Nephron (organoid): Measurements from ENCODE around the gene ZNF337.
"Not testable (repeated sequence)": the region's sequence is repeated elsewhere in the genome, so short reads cannot be mapped to it uniquely, and the experiment has no call there.

Experiments used
- H3K27ac Mint-ChIP-seq, 3 experiments: 2 replicates each; pipeline ENCODE4 v1.8.0; 2020; ENCODE audit warnings: mixed read lengths in 3 of 3, mild to moderate bottlenecking in 2 of 3, moderate library complexity in 1 of 3
- H3K27me3 Mint-ChIP-seq: 2 replicates; pipeline ENCODE4 v1.8.0; 2021; ENCODE audit warnings: low read depth, mild to moderate bottlenecking, moderate library complexity, mixed read lengths
- H3K36me3 Mint-ChIP-seq: 2 replicates; pipeline ENCODE4 v1.8.0; 2020; ENCODE audit warnings: low read depth, mixed read lengths
- H3K4me1 Mint-ChIP-seq: 2 replicates; pipeline ENCODE4 v1.8.0; 2020; ENCODE audit warnings: mixed read lengths
- H3K4me3 Mint-ChIP-seq, 3 experiments: 2 replicates each; pipeline ENCODE4 v1.8.0; 2020; ENCODE audit warnings: mild to moderate bottlenecking in 3 of 3, mixed read lengths in 3 of 3, moderate library complexity in 2 of 3
- H3K9me3 Mint-ChIP-seq: 2 replicates; pipeline ENCODE4 v1.8.0; 2020; ENCODE audit warnings: mixed read lengths
- TF ChIP-seq, protein P1 (sequence below), 3 experiments: fragments of 200-600 bp; sonication (generic); IDR thresholded peaks; one replicate each; pipeline ENCODE4 v1.5.0; 2021; ENCODE audit warnings: antibody characterized with exemption in 3 of 3; ENCODE audit not compliant: unreplicated experiment in 3 of 3

ZNF337 gene

DNA sequence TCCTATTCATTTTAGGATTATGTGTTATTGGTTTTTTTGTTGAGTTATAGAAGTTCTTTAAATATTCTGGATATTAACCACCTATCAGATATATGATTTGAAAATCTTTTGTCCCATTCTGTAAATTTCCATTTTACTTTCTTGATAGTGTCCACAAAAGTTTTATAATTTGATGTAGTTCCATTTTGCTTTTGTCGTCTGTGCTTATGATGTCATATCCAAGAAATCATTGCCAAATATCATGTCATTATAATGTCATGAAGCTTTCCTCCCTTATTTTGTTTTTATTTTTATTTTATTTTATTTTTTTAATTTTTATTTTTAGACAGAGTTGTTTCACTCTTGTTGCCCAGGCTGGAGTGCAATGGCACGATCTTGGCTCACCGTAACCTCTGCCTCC is 51.8 kb downstream of the ZNF337 start:
- Mint-ChIP-seq H3K27ac (no peak overlapping the region), H3K36me3 (peaks cover 35% of the 10 kb centered on the region), H3K4me3 (no peak overlapping the region), H3K9me3 (peaks cover 10% of the 10 kb centered on the region), H3K27me3 (no peaks in the 10 kb centered on the region), H3K4me1 (no peaks in the 10 kb centered on the region)
- TF ChIP-seq, protein P1, sequence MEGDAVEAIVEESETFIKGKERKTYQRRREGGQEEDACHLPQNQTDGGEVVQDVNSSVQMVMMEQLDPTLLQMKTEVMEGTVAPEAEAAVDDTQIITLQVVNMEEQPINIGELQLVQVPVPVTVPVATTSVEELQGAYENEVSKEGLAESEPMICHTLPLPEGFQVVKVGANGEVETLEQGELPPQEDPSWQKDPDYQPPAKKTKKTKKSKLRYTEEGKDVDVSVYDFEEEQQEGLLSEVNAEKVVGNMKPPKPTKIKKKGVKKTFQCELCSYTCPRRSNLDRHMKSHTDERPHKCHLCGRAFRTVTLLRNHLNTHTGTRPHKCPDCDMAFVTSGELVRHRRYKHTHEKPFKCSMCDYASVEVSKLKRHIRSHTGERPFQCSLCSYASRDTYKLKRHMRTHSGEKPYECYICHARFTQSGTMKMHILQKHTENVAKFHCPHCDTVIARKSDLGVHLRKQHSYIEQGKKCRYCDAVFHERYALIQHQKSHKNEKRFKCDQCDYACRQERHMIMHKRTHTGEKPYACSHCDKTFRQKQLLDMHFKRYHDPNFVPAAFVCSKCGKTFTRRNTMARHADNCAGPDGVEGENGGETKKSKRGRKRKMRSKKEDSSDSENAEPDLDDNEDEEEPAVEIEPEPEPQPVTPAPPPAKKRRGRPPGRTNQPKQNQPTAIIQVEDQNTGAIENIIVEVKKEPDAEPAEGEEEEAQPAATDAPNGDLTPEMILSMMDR (IDR thresholded peaks at IDR 0.05; ENCODE audit: unreplicated experiment in 3 of 3): no peak

DNA sequence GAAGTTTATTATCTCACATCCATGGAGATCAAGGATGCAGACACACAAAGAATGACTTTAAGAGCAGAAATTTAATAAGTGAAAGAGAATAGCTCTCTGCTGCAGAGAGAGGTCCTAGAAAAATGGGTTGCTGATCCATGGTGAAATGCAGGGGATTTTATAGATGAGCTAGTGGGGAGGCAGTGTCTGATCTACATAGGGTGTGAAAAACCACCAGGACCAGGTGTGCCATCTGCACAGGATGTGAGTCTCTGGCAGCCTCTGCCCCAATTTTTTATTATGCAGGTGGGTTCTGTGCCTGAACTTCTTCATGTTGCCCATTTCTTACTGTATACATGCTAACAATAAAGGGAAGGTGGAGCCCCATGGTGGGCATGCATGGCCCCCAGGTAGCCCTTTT is 52.9 kb downstream of the ZNF337 start:
- Mint-ChIP-seq H3K9me3 (peaks cover 10% of the 10 kb centered on the region), H3K4me3 (no peak overlapping the region), H3K4me1 (no peaks in the 10 kb centered on the region), H3K36me3 (peaks cover 36% of the 10 kb centered on the region), H3K27me3 (no peaks in the 10 kb centered on the region), H3K27ac (no peak overlapping the region)
- TF ChIP-seq, protein P1 (IDR thresholded peaks at IDR 0.05; ENCODE audit: unreplicated experiment in 3 of 3): no peak

DNA sequence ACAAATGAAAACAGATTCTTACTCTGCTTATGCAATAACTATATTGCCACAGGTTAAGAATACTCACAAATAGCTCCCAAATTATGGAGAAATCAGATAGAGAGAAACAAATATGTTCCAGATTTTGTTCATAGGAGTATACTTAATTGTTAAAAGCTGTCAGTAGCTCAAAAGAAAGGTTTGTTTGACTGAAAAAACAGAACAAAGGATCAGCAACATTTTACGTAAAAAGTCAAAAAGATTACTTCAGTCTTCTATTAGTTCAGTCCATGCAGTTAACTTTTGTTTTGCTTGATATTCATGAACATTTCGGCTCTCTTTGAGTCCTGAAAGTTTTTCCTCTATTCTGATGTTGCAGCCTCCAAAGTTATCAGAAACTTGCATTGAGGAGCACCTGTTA is 59.4 kb downstream of the ZNF337 start:
- TF ChIP-seq, protein P1 (IDR thresholded peaks at IDR 0.05; ENCODE audit: unreplicated experiment in 3 of 3): no peak
- no peak overlapping the region for H3K4me3 Mint-ChIP-seq
- no peaks in the 10 kb centered on the region for H3K4me1 Mint-ChIP-seq
- H3K27ac Mint-ChIP-seq: no peak overlapping the region
- no peaks in the 10 kb centered on the region for H3K27me3 Mint-ChIP-seq
- H3K9me3 Mint-ChIP-seq: peaks cover 18% of the 10 kb centered on the region
- peaks cover 42% of the 10 kb centered on the region for H3K36me3 Mint-ChIP-seq

DNA sequence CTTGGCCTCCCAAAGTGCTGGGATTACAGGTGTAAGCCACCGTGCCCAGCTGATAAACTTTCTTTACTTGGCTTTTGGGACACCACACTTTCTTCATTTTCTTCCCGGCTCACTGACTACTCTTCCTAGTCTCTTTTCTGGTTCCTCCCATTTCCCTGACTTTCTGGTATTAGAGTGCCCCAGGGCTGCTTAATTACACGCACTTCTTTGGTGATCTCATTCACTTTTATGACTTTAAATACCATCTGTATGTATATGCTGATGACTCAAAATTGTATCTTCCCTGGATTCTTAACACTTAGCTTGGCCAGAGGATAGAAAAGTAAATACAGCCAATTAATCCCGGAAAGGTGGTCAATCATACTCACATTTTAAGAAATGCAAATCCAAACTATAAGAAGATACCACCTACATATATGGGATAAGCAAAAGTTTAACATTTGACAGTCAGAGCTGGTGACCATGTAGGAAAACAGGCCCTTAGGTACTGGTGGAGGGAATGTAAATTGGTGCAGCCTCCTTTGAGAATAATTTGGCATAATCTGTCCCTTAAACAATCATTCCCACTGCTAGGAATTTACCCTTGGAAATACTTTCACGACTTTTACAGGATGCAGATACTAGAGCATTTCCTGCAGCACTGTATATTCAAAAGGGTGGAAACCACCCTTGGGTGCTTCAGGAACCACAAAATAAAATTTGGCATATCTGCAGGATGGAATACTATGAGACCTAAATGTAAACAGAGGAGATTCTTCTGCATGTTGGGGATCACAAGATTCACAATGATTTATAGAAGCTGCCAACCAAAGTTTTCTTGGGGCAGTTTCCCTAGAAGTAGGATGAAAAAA is 63.5 kb downstream of the ZNF337 start:
- Mint-ChIP-seq H3K27ac (no peak overlapping the region), H3K9me3 (peaks cover 30% of the 10 kb centered on the region), H3K36me3 (peaks cover 36% of the 10 kb centered on the region), H3K4me1 (no peaks in the 10 kb centered on the region), H3K4me3 (no peak overlapping the region), H3K27me3 (no peaks in the 10 kb centered on the region)
- TF ChIP-seq, protein P1 (IDR thresholded peaks at IDR 0.05; ENCODE audit: unreplicated experiment in 3 of 3): no peak

DNA sequence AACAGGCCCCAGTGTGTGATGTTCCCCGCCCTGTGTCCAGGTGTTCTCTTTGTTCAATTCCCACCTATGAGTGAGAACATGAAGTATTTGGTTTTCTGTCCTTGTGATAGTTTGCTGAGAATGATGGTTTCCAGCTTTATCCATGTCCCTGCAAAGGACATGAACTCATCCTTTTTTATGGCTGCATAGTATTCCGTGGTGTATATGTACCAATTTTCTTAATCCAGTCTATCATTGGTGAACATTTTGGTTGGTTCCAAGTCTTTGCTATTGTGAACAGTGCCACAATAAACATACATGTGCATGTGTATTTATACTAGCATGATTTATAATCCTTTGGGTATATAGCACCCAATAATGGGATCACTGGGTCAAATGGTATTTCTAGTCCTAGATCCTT is 66.0 kb downstream of the ZNF337 start:
- not testable (repeated sequence) for H3K27ac Mint-ChIP-seq, H3K27me3 Mint-ChIP-seq, H3K4me1 Mint-ChIP-seq, H3K4me3 Mint-ChIP-seq
- H3K36me3 Mint-ChIP-seq: peaks cover 23% of the 10 kb centered on the region
- peaks cover 24% of the 10 kb centered on the region for H3K9me3 Mint-ChIP-seq

DNA sequence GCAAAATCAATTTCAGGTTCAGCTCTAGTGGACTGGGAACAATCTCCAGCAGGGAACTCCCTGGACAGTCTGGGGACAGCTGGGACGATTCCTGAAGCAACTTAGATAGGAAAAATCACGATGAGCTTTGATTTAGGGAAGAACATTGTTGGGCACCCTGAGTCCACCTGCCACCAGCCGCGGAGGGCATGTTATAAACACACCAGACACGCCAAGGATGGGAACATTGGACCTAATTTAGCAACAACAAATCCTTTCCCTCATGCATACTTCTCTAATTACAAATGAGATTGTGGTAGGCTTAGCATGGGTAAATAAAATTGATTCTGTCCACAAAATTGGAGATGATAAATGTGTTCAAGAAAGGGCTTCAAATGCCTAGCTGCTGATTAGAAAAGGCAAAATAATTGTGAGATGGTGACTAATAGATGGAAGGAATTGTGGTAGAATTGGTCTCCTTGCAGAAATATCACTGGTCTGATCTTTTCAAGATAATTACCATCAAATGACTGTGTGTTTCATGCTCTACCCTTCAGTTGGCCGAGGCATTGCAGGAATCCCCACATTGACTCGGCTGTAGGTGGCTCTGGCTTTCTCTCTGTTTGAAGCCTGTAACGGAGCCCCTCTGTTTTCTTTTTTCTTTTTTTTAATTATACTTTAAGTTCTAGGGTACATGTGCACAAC is 66.7 kb downstream of the ZNF337 start:
- Mint-ChIP-seq H3K36me3 (peaks cover 17% of the 10 kb centered on the region), H3K27me3 (no peaks in the 10 kb centered on the region), H3K9me3 (peaks cover 21% of the 10 kb centered on the region), H3K4me3 (no peak overlapping the region), H3K4me1 (no peaks in the 10 kb centered on the region), H3K27ac (no peak overlapping the region)
- TF ChIP-seq, protein P1 (IDR thresholded peaks at IDR 0.05; ENCODE audit: unreplicated experiment in 3 of 3): no peak
